Heart right ventricle (tissue), 16 donors: ENCODE data around the gene SLC5A1. TPM values are rescaled to one million over a fixed set of nuclear protein-coding genes. Genes with fewer than 3 reads are reported as not detected.

Experiments used
- ATAC-seq, 8 donors: fragments of 200-7000 bp; cut with Tn5 transposase; one replicate each; pipeline ENCODE4 v1.9.1; 2020; ENCODE audit warnings: mild to moderate bottlenecking in 8 of 8, moderate library complexity in 8 of 8, moderate number of reproducible peaks in 1 of 8
- DNase-seq, 2 donors: peaks; one replicate each; pipeline ENCODE4 v3.0.0-alpha.2; 2020
- H3K27ac ChIP-seq, 10 donors: fragments of 200-600 bp; sonication (generic) in 2 of 10; one replicate each; pipeline versions ENCODE4 v1.5.0 to v1.8.0; 2020 to 2022; ENCODE audit warnings: mild to moderate bottlenecking in 3 of 10
- H3K27me3 ChIP-seq, 7 donors: fragments of 200-600 bp; one replicate each; pipeline ENCODE4 v1.8.0; 2021 to 2022; ENCODE audit warnings: mild to moderate bottlenecking in 2 of 7
- H3K36me3 ChIP-seq, 9 donors: fragments of 200-600 bp; sonication (generic) in 1 of 9; one replicate each; pipeline versions ENCODE4 v1.5.0 to v1.8.0; 2020 to 2022; ENCODE audit warnings: mild to moderate bottlenecking in 2 of 9
- H3K4me1 ChIP-seq, 9 donors: fragments of 200-600 bp; sonication (generic) in 1 of 9; one replicate each; pipeline versions ENCODE4 v1.5.0 to v1.8.0; 2020 to 2022; ENCODE audit warnings: mild to moderate bottlenecking in 4 of 9
- H3K4me3 ChIP-seq, 10 donors: fragments of 200-600 bp; sonication (generic) in 2 of 10; one replicate each; pipeline versions ENCODE4 v1.5.0 to v1.8.0; 2020 to 2022; ENCODE audit warnings: mild to moderate bottlenecking in 7 of 10, moderate library complexity in 2 of 10
- H3K9me3 ChIP-seq, 11 donors: fragments of 200-600 bp in 10 of 11; sonication (generic) in 2 of 11; one replicate each; pipeline versions ENCODE4 v1.5.0 to v1.8.0; 2013 to 2022; ENCODE audit warnings: mild to moderate bottlenecking in 2 of 11, control low read depth in 1 of 11, moderate library complexity in 1 of 11
- CTCF ChIP-seq, 9 donors: fragments of 200-600 bp; sonication (generic) in 2 of 9; IDR thresholded peaks; one replicate each; pipeline versions ENCODE4 v1.5.0 to v1.8.0; 2021 to 2022; ENCODE audit warnings: antibody characterized with exemption in 9 of 9, mild to moderate bottlenecking in 5 of 9, moderate library complexity in 1 of 9
- WGBS, 2 donors: extraction: QIAGEN DNeasy Blood & Tissue Kit; methylation state at CpG; one replicate each; pipeline ENCODE4 v1.1.7; 2013; ENCODE audit warnings: inconsistent platforms in 1 of 2; 5-methylcytosine and 5-hydroxymethylcytosine counted together
- intact Hi-C, 10 donors: fragments of 100-400 bp; cut with DNase I; formaldehyde crosslinking; loops; one replicate each; pipeline versions ENCODE4 v1.11.1 to v1.14.2; 2022
- polyA plus RNA-seq, 2 donors: library from polyadenylated mRNA; stranded (reverse); fragments of 200-250 nt; gene quantifications; one replicate each; pipeline ENCODE4 v1.2.3, GENCODE V29; 2013
- total RNA-seq, 10 donors: library from RNA; stranded (reverse); fragmentation: NEBNext Ultra II Directional in 3 of 10; extraction: Animal tissue kit (Norgen Biotek cat#: 25700) in 3 of 10; gene quantifications; one replicate each; pipeline versions ENCODE4 v1.2.1 to v1.2.4, GENCODE V29; 2021 to 2023
- donor health status: Arrhythmogenic right ventricular cardiomyopathy.
- donor health status: ischemic (EF 13 %, LVEDD 7.1; RV severe dilation, severe dysfunction).
- donor health status: healthy with polysubstance abuse.
- donor health status: DM: no; HTN: yes; CAD: no.
- donor health status: DM: no; HTN: no; CAD: no.
- donor health status: ischemic (EF 25% LVEDD 6.9; RV normal size, moderate dysfunction).
- donor health status: ischemic (EF 25% LVEDD 5.7; RV mildly dilated, moderate dysfunction).
- donor health status: healthy.
- donor health status: DM: yes; HTN: yes; CAD: no.
- donor health status: Ischemic cardiomyopathy.
- donor health status: ischemic (EF 35%, LVEDD 5.7; RV mildly dilated, moderate dysfunction).
- donor health status: nonischemic (EF 11% LVEDD 7.7; RV severe dilation, severe dysfunction).
- donor health status: DM: yes; HTN: yes; CAD: no.
- donor health status: PGD.
- donor health status: ischemic (EF 29% LVEDD 5.4; RV normal size, mild dysfunction).
- donor health status: nonischemic (EF 23%, LVEDD 6.1; RV moderate dilation, normal function).

SLC5A1 gene
- total and polyA plus RNA-seq, 12 donors, result 12.2 to 186 (median 87.9) TPM

GRCh38 chr22:32018056-32018455 lies 25.0 kb upstream of the SLC5A1 start:
- WGBS, 2 donors, result 57 to 69% methylated on average over 2 of the region's 2 CpGs
- DNase-seq, result no peak
- peaks cover 0 to 6% (median 0%) of the 10 kb centered on the region in 7 donors for H3K27me3 ChIP-seq
- peaks cover 0 to 29% (median 15%) of the 10 kb centered on the region in 11 donors for H3K9me3 ChIP-seq
- ATAC-seq, result no peak
- no peak for TF ChIP-seq CTCF (IDR thresholded peaks at IDR 0.05)
- intact Hi-C loops, result no loop called here
- no peak overlapping the region for H3K4me3 ChIP-seq
- H3K4me1 ChIP-seq, result no peaks in the 10 kb centered on the region
- H3K36me3 ChIP-seq, result no peaks in the 10 kb centered on the region
- H3K27ac ChIP-seq, result no peak overlapping the region

GRCh38 chr22:32020117-32020516 lies 22.9 kb upstream of the SLC5A1 start:
- no peak for TF ChIP-seq CTCF (IDR thresholded peaks at IDR 0.05)
- DNase-seq, result no peak
- Histone ChIP-seq H3K4me1 (no peaks in the 10 kb centered on the region), H3K27ac (no peak overlapping the region), H3K36me3 (no peaks in the 10 kb centered on the region), H3K27me3 (peaks cover 0 to 6% (median 0%) of the 10 kb centered on the region in 7 donors), H3K4me3 (no peak overlapping the region), H3K9me3 (peaks cover 0 to 8% (median 0%) of the 10 kb centered on the region in 11 donors)
- intact Hi-C loops, result no loop called here
- no peak for ATAC-seq

- no peak for ATAC-seq
- no peak for TF ChIP-seq CTCF (IDR thresholded peaks at IDR 0.05)
- H3K27ac ChIP-seq, result no peak overlapping the region
- H3K4me1 ChIP-seq, result no peaks in the 10 kb centered on the region
- H3K27me3 ChIP-seq, result peaks cover 0 to 6% (median 0%) of the 10 kb centered on the region in 7 donors
- DNase-seq, result no peak
- no peak overlapping the region for H3K4me3 ChIP-seq
- 73 to 76% methylated on average over 3 of the region's 3 CpGs for WGBS, 2 donors
- H3K36me3 ChIP-seq, result no peaks in the 10 kb centered on the region
- H3K9me3 ChIP-seq, result peaks cover 0 to 8% (median 0%) of the 10 kb centered on the region in 11 donors
- intact Hi-C loops, result no loop called here
Observed at GRCh38 chr22:32021716-32022115, 21.3 kb upstream of the SLC5A1 start.

- 88 to 95% methylated on average over 2 of the region's 2 CpGs for WGBS, 2 donors
- ATAC-seq, result no peak
- Histone ChIP-seq H3K4me1 (no peaks in the 10 kb centered on the region), H3K27me3 (peaks cover 0 to 6% (median 0%) of the 10 kb centered on the region in 7 donors), H3K4me3 (no peak overlapping the region), H3K9me3 (peaks cover 0 to 8% (median 0%) of the 10 kb centered on the region in 11 donors), H3K27ac (no peak overlapping the region), H3K36me3 (no peaks in the 10 kb centered on the region)
- no peak for TF ChIP-seq CTCF (IDR thresholded peaks at IDR 0.05)
- DNase-seq, result no peak
- intact Hi-C loops, result no loop called here
Observed at GRCh38 chr22:32023251-32023827, 19.7 kb upstream of the SLC5A1 start.
